B cell (primary cell): ENCODE data around the gene XYLT1.

Source experiments
- CTCF ChIP-seq: fragments of 200-600 bp; IDR thresholded peaks from one replicate; pipeline ENCODE4 v1.8.0; 2022; ENCODE audit warnings: antibody characterized with exemption, mild to moderate bottlenecking
- EZH2 ChIP-seq: IDR thresholded peaks from 2 replicates; pipeline ENCODE4 v1.6.1; 2012; ENCODE audit warnings: borderline replicate concordance, low read depth, mild to moderate bottlenecking, moderate library complexity, low read length; ENCODE audit not compliant: insufficient read depth, poor library complexity, severe bottlenecking

DNA sequence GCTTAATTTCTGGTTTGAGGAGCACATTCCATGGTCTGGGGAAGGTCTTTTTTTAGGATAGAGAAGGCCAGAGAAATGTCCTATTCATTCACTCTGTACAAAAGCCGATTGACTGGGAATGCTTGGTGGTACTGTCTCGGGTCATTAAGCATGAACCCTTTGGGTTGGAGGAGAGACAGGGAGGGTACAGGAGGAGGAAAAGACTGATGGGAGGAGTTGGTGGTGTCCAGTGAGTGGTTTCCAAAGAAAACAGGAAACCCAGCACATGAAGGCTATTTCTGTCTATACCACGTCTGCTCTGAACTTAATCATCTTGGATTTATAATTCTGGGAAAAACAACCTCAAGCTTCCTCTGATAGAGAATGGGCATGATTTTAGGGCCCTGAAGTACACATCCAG is 111.9 kb downstream of the XYLT1 start:
- TF ChIP-seq CTCF (no peak), EZH2 (no peak)
